ENCODE data around the gene NGF.
"Not testable (repeated sequence)": the region's sequence is repeated elsewhere in the genome, so short reads cannot be mapped to it uniquely, and the experiment has no call there.

- not testable (repeated sequence) for TF ChIP-seq CTCF, POLR2A (IDR thresholded peaks at IDR 0.05)
These were observed 28.5 kb downstream of the NGF start for GRCh38 chr1:115309504-115309903.

Data from adrenal gland (tissue), 5 donors.